NCI-H748 (cell line): ENCODE measurements around the gene RPS6KA2.
A peak's percentile ranks its signal among the peaks of the same experiment; 100 is the strongest.
"Not testable (repeated sequence)": the region's sequence is repeated elsewhere in the genome, so short reads cannot be mapped to it uniquely, and the experiment has no call there.

ENCODE experiments used
- DNase-seq: peaks from one replicate; lab custom pipeline; 2025; ENCODE audit not compliant: unreplicated experiment; lab: John Stamatoyannopoulos, UW

The RPS6KA2 gene

DNA sequence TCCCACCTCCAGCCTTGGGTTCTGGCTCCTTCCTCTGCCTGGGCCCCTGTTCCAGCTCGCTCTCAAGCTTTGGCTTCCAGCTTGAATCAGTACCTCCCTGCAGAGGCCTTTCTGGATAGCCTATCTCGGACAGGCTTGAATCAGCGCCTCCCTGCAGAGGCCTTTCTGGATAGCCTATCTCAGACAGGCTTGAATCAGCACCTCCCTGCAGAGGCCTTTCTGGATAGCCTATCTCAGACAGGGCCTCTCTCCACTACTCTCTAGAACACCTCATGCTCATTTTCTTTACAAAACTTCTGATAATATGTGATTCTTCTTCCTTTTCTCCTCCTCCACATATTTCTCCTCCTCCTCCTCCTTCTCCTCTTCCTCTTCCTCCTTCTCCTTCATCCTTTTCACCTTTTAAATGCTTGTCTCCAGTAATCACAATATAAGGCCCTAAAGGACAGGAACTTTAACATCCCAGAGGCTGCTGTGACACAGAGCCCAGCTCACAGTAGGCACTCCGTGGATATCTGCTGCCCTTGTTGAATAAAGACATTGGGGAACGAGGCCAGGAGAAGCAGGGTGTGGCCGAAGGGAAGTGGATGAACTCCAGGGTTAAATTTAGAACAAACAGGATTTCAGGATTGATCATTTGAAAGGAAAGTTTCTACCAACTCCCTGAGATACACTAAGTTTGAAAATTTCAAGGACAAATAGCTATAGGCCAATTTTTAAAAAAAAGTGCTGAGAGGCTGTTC, 9.3 kb upstream of the RPS6KA2 start:
- DNase-seq, result no peak

DNA sequence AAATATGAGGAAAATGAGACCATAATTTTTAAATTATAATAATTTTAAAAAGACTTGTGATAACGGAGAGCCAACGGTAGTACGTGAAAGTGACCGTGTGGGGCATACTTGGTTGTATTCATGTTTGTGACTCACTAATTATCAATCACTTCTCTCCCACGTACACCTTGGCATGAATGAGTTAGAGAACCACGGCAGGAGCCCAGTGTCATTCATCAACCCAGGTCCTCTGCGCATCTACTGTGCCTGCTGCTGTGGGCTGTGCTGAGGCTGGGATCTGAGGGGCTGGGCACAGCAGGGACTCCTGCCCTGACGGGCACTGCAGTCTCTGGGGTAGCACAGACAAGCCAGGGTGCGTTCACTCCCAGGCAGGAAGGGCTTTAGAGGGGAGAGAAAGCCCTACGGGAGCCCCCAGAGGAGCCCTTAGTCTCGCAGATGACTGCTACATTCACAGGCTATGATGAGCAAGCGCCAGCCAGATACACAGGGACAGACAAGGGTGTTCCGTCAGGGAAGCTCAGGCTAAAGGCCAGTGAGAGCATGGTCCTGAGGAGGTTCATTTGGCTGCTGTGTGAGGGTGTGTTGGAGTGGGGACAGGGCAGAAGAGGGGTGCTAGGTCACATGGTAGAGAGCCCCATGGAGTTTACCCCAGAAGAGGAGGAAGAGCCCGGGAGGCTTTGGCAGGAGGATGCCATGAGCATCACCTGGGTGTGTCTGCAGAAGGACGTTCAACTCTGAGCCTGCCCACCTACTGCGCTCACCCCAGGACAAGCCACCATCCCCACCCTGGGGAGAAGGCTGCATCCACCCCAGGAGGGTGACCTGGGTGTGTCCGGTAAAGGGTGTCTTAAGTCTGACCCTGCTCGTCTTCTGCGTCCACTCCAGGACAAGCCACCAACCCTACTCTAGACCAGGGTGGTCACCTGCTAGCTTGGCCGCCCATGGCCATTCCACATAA, 8.2 kb upstream of the RPS6KA2 start:
- no peak for DNase-seq

DNA sequence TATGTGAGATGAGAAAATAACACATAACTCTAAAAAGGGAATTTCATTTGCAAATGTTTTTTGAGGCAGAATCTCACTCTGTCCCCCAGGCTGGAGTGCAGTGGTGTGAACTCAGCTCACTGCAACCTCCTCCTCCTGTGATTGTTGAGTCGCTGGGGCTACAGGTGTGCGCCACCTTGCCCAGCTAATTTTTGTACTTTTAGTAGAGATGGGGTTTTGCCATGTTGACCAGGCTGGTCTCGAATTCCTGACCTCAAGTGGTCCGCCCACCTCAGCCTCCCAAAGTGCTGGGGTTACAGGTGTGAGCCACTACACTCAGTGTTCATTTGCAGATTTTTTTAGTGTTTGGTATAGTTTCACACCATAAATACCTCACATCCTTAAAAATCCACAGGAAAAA, 7.5 kb upstream of the RPS6KA2 start:
- not testable (repeated sequence) for DNase-seq

DNA sequence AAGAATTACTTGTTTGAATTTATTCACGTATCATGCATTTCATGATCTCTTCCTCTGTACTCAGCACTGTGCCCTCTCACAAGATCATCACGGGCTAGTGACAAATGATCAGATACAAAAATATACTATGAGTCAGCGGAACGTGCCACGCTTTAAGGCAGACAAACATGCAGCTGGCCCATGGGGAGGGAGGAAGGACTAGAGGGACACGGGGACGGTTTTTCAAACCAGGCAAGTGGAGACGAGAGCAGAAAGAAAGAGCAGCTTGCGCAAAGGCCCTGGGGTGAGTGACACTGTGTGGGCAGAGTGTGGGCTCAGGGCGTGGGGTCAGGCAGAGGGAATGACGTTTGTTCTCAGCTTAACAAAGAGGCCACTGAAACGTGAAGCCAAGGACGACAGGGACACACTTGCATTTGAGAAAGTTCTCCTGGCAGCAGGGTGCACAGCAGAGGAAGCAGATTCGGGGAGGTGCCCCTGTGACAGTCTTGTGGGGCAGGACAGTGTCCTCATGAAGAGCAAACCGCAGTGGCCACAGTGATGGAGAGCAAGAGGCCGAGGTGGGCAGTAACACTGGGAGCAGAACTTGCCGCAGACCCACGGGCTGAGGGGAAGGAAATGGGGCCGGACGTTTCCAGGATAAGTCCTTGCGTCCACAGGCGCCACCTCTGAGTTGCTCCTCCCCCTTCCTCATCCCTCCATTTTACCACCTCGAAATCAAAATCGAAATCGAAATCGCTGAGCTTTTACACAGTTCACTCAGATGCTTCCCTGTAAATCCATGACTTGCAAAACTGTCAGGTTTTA, 6.9 kb upstream of the RPS6KA2 start:
- DNase-seq, result no peak

DNA sequence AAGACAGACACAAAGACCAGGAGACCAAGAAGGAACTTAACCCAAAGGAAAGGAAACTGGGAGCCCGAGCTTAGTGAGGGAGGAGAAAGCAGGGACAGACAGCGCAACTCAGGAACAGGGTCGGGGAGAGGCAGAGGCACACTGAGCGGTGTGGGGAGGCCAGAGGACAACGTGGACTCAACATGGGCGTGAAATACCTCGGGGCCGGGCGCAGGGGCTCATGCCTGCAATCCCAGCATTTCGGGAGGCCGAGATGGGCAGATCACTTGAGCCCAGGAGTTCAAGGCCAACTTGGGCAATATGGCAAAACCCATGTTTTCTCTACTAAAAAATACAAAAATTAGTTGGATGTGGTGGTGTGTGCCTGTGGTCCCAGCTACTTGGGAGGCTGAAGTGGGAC, 5.7 kb upstream of the RPS6KA2 start:
- no peak for DNase-seq

DNA sequence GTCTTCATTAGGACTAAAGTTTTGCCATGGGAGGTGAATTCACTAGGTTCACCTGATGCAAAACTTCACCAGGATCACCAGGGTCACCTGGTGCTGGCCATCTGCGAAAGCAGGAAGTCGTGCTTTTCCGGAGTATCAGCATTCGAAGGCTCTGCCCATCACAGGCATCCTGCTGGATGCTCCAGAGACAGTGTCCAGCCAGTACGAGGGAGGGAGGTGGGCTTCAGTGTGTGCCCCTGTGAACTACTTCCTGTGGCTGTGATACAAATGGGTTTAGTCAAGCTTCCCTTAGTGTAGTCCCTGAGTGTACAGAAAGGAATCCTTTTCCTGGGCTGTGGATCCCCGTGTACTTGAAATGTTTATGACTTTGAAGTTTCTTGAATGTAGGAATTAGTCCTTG, 3.4 kb upstream of the RPS6KA2 start:
- no peak for DNase-seq

DNA sequence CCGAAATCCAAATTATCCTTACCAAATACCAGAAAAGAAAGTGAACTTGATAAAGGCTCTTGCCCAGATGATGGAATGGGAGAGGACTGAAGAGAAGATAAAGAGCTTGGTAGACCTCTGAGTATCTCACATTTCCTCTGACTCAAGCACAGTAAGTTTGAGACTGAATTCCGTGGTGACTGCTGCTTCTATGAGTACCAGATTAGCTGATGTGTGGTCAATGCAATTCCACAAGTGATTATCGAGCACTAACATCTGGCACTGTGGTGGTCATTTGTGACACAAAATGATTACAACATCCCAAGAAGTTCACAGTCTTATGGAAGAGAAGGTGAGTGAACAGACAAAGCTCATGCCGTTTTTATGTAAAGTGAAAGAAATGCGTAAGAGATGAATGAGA, 2.6 kb upstream of the RPS6KA2 start:
- DNase-seq, result no peak

DNA sequence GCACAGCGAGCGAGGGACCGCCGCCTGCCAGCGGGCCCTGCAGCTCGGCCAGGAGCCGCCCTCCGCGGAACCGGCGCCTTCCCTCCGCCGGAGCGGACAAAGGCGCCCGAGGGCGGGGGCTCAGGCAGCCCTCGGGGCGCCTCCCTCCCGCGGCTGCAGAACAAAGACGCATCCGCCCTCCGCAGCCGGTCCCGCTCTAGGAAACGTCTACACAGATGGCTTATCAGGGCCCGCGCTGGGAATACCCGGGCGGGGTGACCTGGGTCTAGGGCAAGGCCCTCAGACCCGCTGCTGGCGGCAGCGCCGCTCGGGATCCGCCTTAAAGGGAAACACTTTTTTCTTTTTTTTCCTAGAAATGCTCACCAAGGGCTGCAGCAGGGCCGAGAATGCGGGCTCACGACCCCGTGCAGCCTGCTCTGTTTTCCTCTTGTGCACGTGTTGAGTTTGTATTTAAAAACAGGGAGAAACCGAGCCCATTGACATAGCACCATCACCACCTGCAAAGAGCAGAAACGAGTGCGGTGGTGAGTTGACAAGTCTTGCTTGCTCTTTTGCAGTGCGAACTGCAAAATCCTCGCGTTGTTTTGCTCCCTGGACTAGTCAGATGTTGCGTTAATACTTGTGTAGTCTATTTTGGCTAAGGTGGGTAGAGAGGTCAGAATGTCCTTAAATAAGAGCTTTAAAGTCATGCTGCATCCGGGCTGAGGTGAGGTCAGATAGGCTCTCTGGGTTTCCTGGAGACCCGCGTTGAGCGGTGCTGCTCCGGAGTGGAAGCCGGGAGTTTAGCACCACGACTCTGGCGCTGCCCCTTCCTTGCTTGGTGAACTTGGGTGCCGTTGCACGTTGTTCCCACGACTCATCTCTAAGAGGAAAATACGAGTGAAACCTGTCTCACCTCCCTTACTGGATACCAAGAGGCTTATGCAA, 1.1 kb upstream of the RPS6KA2 start:
- peak; percentile 81 for DNase-seq

DNA sequence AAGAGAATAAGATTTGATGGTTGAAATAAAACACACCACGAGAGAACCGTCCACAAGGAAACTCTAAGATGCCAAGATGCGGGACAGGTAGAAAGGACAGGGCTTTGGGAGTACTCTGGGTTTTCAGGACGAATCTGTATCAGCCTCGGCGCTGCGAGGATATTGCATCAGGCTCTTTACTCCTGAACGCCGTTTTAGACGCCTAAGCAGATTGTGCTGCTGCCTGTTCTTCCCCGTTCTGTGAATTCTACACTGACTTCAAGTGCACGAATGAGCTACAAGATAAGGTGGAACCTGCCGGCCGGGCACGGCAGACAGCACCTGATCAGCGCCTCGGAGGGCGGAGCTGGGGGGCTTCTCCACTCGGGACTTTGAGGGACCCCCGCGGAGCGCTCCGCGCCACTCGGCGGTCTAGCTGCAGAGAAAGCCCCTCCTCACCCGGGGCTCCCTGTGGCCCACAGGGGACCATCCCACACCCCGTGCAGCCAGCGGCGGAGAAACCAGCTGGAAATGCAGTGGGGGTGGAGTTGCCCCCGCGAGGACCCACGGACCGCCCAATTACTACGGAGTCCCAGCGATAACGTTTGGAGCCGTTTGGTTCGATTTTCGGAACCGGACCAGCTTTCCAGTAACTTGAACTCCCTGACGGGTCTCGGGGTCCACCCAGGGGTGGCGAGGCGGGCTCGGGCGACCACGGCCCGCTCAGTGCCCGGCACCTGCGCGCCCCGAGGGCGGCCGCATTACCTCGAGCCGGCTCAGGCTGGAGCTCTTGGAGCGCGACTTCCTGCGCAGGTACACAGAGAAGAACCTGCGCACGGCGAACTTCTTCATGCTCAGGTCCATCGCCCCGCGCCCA, 646 bp downstream of the RPS6KA2 start:
- peak; percentile 86 for DNase-seq

DNA sequence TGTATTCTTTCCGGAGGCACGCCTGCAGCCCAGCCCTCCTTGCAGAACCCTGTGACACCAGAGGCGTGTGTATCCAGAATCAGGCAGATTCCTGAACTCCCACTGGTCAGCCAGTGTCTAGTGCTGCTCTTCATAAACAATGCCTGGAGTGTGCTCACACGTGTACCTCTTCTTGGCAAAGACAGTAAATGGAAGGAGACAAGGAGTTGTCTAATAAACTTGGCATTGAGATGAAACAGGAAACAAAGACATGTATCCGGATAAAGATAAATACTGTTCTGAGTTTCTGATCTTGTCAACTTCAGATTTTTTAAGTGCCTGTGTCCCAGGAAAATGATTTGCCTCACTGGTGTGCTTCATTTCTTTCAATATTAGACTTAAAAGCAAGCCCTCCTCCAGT, 1.7 kb downstream of the RPS6KA2 start:
- DNase-seq, result peak; percentile 11

DNA sequence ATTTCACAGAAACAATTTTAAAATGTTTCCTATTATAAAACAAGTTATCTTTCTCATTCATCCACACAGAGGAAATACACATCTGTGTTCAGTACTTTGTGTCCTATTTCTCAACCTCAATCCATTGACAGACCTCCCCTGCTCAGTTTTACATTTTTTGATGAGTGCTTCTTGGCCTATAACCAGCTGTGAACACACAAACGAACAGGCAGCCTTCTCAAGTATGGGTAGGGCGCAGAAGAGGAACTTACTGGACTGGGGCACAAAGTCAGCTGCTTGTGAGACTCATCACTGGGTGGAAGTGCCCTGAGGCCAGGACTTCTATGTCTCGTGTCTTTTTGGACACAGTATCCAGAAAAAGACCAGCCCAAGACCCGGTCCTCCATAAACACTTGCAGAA, 2.8 kb downstream of the RPS6KA2 start:
- DNase-seq, result no peak

DNA sequence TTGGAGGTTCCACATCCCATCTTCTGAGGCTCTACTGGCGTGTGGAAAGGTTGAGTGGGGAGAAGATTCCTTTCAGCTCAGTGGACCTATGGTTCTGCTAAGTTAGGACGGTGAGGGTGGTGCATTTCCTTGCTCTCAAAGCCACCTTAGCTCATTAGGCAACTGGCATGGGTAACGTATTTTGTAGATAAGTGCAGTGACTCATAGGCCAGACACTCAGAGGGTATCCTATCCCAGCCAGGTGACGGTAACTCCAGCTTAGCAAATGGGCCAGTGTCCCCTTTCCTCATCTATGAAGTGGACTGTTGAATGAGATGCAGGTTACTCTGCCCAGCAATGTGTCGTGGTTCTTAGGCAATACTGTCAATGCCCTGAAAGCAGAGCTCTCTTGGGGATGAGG, 3.7 kb downstream of the RPS6KA2 start:
- no peak for DNase-seq

DNA sequence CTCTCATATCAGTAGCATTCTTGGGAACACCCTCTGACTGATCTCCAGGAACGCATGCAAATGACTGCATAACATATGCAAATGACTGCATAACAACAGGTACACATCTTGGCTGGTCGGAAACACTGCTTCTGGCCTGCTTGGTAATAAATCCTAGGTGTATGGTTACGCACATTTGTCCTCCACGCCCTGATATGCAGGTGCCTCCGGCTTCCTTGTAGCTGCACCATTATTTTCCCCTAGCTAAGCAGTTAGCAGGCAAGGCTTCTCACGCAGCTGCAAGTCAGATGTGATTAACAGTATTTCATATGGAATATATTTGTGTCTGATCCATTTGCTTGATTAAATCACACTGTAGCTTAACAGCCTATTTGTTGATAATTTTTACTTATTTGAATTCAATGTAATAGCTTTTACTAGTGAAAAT, 5.9 kb downstream of the RPS6KA2 start:
- no peak for DNase-seq

DNA sequence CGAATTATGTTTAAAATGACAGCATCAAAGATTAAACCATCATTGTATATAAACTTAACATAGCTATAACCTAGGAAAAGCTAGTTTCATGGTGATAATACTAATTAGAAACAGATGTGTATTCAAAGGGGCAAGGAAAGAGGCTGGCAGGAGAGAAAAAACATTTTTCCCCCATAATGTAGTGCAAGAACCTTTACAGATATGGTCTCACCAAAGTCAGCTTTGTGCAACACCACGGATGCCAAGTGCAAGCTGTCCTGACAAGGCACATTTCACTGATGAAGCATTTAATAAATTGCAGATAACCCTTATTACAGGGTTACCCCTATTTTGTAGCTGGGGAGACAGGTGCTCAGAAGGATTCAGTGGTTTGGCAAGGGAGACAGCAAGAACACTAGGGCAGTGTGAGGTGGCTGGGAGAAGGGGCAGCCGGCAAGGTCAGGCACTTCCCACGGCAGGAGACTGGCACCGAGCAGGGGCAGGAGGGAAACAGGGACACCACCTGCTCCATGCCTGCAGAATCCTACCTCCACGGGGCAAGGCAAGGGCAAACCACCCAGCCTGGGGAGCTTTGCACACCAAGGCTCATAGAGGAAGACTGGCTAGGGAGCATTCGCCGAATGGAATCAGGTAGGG, 6.5 kb downstream of the RPS6KA2 start:
- DNase-seq, result no peak

DNA sequence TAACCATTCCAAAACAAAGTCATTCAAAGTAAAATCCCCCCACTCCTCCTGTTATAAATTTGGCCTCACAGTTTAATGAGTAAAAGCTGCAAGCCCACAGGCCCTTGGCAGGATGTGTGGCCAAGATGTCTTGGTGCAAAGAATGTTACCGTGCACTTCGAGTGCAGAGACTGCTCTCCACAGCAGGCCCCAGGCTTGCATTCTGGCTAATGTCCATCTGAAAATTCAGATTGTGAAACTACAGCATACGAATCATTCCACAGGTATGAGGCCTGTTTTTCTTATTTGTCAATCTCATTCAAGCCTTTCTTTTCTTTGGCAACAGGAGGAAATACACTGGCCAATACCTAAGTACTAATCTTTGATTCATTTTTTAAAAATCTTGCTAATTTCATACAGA, 7.1 kb downstream of the RPS6KA2 start:
- no peak for DNase-seq

DNA sequence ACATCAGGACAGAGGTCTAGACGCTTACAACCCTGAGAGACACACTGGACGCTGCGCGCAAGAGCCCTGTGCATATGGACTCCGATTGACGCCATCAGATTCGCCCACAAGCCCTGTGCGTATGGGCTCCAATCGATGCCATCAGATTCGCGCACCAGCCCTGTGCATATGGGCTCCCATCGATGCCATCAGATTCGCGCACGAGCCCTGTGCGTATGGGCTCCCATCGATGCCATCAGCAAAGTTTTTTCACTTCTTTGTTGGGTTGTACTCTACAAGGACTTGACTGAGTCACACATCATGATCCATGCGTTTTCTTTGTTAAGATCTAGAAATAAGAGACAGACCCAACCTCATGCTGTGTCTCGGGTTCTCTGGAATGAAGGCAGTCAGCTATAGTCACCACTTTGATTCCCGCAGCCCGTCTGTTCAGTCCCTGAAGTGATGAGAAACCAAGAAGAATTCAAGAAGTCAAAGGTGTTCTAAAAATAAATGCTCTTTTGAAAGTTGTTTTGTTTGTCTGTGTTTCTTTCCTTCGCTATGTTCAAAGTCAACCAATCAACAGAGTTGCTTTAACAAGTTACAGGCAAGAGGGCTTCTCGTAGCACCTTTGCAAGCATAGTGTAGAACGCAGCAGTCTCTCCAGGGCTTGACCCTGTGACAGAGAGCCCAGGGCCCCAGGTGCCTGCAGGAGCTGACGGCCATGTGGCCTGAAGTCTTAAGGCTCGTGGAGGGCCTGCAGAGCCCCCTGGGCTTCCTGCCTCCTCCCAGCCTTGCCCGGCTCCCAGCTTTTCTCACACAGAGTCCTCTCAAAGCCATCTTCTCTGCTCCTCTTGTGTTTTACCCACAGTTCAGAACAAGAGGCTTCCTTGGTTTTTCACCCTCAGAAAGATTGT, 7.9 kb downstream of the RPS6KA2 start:
- DNase-seq, result no peak

DNA sequence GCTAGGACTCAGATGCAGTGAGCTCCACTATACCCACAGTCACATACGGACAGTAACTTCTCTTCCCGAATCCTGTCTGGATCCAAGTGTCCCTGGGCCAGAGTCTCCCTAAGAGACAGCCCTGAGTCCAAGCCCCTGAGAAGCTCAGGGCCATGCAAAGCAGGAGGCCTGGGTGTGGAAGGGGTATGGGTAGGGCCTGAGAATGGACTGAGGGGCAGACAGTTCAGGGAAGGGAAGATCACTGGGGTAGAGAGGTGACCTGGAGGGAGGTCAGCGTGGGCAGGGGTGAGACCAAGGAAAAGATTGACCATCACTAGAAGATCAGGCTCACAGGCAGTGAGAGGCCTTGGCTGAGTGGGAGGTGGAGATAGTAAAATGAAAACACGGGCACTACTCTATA, 8.8 kb downstream of the RPS6KA2 start:
- DNase-seq, result no peak

DNA sequence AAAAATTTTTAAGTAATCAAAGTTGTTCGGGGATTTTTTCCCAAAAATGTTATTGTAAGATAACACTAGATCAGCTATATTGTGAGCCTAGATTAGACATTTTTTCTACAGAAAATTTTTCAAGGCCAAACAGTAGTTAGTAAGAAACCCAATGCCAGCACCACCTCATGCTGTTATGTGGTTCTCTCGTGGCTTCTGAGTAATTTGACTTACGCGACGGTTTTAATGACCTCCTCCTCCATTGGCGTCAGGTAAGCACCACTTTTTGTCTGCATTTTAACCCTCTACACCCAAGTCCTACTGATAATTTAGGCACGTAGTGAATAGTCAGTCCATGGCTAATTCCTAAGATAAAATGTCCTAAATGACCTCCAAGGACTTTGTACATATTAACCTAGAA, 9.7 kb downstream of the RPS6KA2 start:
- no peak for DNase-seq
